ENCODE data around the gene UBE2O.

Gene UBE2O

GRCh38 chr17:76415786-76416185, 37.2 kb downstream of the UBE2O start:
- DNase-seq (ENCODE audit: low read depth in 1 of 2, low spot score in 1 of 2): no peak
- Histone ChIP-seq H3K27ac (replicated peaks) (no peak overlapping the region), H3K27me3 (ENCODE audit: insufficient read depth, poor library complexity, severe bottlenecking) (no peaks in the 10 kb centered on the region), H3K4me3 (replicated peaks; ENCODE audit: insufficient read depth, low read length) (no peak overlapping the region)
- TF ChIP-seq GABPA (IDR thresholded peaks at IDR 0.05; ENCODE audit: low read depth): no peak
- TF ChIP-seq, protein P1, sequence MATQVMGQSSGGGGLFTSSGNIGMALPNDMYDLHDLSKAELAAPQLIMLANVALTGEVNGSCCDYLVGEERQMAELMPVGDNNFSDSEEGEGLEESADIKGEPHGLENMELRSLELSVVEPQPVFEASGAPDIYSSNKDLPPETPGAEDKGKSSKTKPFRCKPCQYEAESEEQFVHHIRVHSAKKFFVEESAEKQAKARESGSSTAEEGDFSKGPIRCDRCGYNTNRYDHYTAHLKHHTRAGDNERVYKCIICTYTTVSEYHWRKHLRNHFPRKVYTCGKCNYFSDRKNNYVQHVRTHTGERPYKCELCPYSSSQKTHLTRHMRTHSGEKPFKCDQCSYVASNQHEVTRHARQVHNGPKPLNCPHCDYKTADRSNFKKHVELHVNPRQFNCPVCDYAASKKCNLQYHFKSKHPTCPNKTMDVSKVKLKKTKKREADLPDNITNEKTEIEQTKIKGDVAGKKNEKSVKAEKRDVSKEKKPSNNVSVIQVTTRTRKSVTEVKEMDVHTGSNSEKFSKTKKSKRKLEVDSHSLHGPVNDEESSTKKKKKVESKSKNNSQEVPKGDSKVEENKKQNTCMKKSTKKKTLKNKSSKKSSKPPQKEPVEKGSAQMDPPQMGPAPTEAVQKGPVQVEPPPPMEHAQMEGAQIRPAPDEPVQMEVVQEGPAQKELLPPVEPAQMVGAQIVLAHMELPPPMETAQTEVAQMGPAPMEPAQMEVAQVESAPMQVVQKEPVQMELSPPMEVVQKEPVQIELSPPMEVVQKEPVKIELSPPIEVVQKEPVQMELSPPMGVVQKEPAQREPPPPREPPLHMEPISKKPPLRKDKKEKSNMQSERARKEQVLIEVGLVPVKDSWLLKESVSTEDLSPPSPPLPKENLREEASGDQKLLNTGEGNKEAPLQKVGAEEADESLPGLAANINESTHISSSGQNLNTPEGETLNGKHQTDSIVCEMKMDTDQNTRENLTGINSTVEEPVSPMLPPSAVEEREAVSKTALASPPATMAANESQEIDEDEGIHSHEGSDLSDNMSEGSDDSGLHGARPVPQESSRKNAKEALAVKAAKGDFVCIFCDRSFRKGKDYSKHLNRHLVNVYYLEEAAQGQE (IDR thresholded peaks at IDR 0.05; ENCODE audit: insufficient replicate concordance, low read depth): no peak
- TF ChIP-seq SPI1 (IDR thresholded peaks at IDR 0.05; ENCODE audit: borderline replicate concordance, low read depth): no peak
- no peak for TF ChIP-seq POLR2AphosphoS5 (IDR thresholded peaks at IDR 0.05; ENCODE audit: low read depth)
- TF ChIP-seq, protein P2, sequence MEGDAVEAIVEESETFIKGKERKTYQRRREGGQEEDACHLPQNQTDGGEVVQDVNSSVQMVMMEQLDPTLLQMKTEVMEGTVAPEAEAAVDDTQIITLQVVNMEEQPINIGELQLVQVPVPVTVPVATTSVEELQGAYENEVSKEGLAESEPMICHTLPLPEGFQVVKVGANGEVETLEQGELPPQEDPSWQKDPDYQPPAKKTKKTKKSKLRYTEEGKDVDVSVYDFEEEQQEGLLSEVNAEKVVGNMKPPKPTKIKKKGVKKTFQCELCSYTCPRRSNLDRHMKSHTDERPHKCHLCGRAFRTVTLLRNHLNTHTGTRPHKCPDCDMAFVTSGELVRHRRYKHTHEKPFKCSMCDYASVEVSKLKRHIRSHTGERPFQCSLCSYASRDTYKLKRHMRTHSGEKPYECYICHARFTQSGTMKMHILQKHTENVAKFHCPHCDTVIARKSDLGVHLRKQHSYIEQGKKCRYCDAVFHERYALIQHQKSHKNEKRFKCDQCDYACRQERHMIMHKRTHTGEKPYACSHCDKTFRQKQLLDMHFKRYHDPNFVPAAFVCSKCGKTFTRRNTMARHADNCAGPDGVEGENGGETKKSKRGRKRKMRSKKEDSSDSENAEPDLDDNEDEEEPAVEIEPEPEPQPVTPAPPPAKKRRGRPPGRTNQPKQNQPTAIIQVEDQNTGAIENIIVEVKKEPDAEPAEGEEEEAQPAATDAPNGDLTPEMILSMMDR (IDR thresholded peaks at IDR 0.05; ENCODE audit: insufficient read depth, low read length): no peak

- Histone ChIP-seq H3K4me3 (replicated peaks; ENCODE audit: insufficient read depth, low read length) (no peak overlapping the region), H3K27me3 (ENCODE audit: insufficient read depth, poor library complexity, severe bottlenecking) (no peaks in the 10 kb centered on the region), H3K27ac (replicated peaks) (no peak overlapping the region)
- no peak for TF ChIP-seq POLR2AphosphoS5 (IDR thresholded peaks at IDR 0.05; ENCODE audit: low read depth)
- TF ChIP-seq GABPA (IDR thresholded peaks at IDR 0.05; ENCODE audit: low read depth): no peak
- TF ChIP-seq, protein P1 (IDR thresholded peaks at IDR 0.05; ENCODE audit: insufficient replicate concordance, low read depth): no peak
- no peak for TF ChIP-seq SPI1 (IDR thresholded peaks at IDR 0.05; ENCODE audit: borderline replicate concordance, low read depth)
- TF ChIP-seq, protein P2 (IDR thresholded peaks at IDR 0.05; ENCODE audit: insufficient read depth, low read length): no peak
- DNase-seq (ENCODE audit: low read depth in 1 of 2, low spot score in 1 of 2): no peak
Measured at GRCh38 chr17:76414334-76415295, 38.3 kb downstream of the UBE2O start.

DNA sequence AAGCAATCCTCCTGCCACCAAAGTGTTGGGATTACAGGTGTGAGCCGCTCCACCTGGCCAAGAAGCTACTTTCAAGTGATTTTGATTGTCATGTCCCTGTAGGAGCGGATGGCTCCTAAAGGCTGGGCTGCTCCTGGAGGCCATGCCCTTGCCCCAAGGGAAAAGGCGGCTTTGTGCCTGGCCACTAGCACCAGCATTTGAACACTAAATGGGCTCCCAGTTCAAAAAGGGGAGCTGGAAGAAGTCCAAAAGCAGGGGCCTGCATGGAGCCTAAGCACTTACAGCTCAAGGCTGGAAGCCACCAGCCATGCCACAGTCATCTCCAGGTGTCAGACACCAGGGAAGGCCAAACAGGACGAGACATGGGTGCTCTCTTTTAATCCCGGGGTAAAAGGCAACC, 41.7 kb downstream of the UBE2O start:
- DNase-seq (ENCODE audit: low read depth in 1 of 2, low spot score in 1 of 2): no peak
- Histone ChIP-seq H3K27me3 (ENCODE audit: insufficient read depth, poor library complexity, severe bottlenecking) (no peaks in the 10 kb centered on the region), H3K27ac (replicated peaks) (no peak overlapping the region), H3K4me3 (replicated peaks; ENCODE audit: insufficient read depth, low read length) (no peak overlapping the region)
- TF ChIP-seq, protein P1 (IDR thresholded peaks at IDR 0.05; ENCODE audit: insufficient replicate concordance, low read depth): no peak
- TF ChIP-seq GABPA (IDR thresholded peaks at IDR 0.05; ENCODE audit: low read depth): no peak
- no peak for TF ChIP-seq POLR2AphosphoS5 (IDR thresholded peaks at IDR 0.05; ENCODE audit: low read depth)
- no peak for TF ChIP-seq SPI1 (IDR thresholded peaks at IDR 0.05; ENCODE audit: borderline replicate concordance, low read depth)
- TF ChIP-seq, protein P2 (IDR thresholded peaks at IDR 0.05; ENCODE audit: insufficient read depth, low read length): no peak

Measured in HL-60 (cell line).